OCI-LY1 (cell line): ENCODE results near the gene GBF1.

Source experiments
- CTCF ChIP-seq: fragments of 200-600 bp; sonication (generic), shearing (Covaris generic); IDR thresholded peaks from 2 replicates; pipeline ENCODE4 v1.5.1; 2017; ENCODE audit warnings: mild to moderate bottlenecking, antibody characterized with exemption, low read length, moderate library complexity, mixed read lengths
- EZH2 ChIP-seq: fragments of 200-600 bp; sonication (generic), shearing (Covaris generic); IDR thresholded peaks from 2 replicates; pipeline ENCODE4 v1.8.0; 2017; ENCODE audit warnings: borderline replicate concordance, mixed run types, mild to moderate bottlenecking, antibody characterized with exemption, low read length, moderate library complexity, mixed read lengths

GRCh38 chr10:102283488-102283887 lies 38.2 kb downstream of the GBF1 start:
- TF ChIP-seq CTCF (no peak), EZH2 (no peak)
